Kidney (tissue), 14 donors: ENCODE measurements around the gene ZP2. TPM values are rescaled to one million over a fixed set of nuclear protein-coding genes. Genes with fewer than 3 reads are reported as not detected.
A peak's percentile ranks its signal among the peaks of the same experiment; 100 is the strongest.

Experiments used
- DNase-seq, 5 donors: peaks; one replicate each; pipeline ENCODE4 v3.0.0-alpha.2; 2013 to 2020
- FAIRE-seq: peaks from 2 replicates; lab custom pipeline; 2012; peaks lifted over from hg19 to GRCh38; lab: Jason Lieb, UNC
- H3K27ac ChIP-seq, 2 donors: one replicate each; pipeline ENCODE4 v1.7.0; 2013; ENCODE audit warnings: low read depth in 2 of 2, low read length in 2 of 2, inconsistent platforms in 1 of 2
- H3K27me3 ChIP-seq: one replicate; pipeline ENCODE4 v1.7.1; 2013; ENCODE audit warnings: low read length, inconsistent platforms; ENCODE audit not compliant: control insufficient read depth, insufficient read depth
- H3K36me3 ChIP-seq, 3 donors: one replicate each; pipeline versions ENCODE4 v1.7.0 to v1.7.1; 2013; ENCODE audit warnings: low read length in 3 of 3, control low read depth in 1 of 3, inconsistent platforms in 1 of 3; ENCODE audit not compliant: insufficient read depth in 3 of 3, control insufficient read depth in 2 of 3
- H3K4me1 ChIP-seq, 3 donors: one replicate each; pipeline versions ENCODE4 v1.7.0 to v1.7.1; 2013; ENCODE audit warnings: low read length in 3 of 3, inconsistent platforms in 1 of 3, low read depth in 1 of 3; ENCODE audit not compliant: control insufficient read depth in 2 of 3, insufficient read depth in 2 of 3
- H3K4me3 ChIP-seq, 3 donors: one replicate each; pipeline versions ENCODE4 v1.7.0 to v1.8.1; 2013; ENCODE audit warnings: low read length in 3 of 3, control low read depth in 1 of 3, inconsistent platforms in 1 of 3
- H3K9ac ChIP-seq, 3 donors: one replicate each; pipeline versions ENCODE4 v1.7.0 to v1.7.1; 2013; ENCODE audit warnings: low read length in 3 of 3, control low read depth in 1 of 3, inconsistent platforms in 1 of 3
- H3K9me3 ChIP-seq, 3 donors: one replicate each; pipeline versions ENCODE4 v1.7.0 to v1.7.1; 2013; ENCODE audit warnings: low read length in 3 of 3, control low read depth in 1 of 3, inconsistent platforms in 1 of 3; ENCODE audit not compliant: control insufficient read depth in 2 of 3, insufficient read depth in 1 of 3
- intact Hi-C: fragments of 100-400 bp; cut with DNase I; formaldehyde crosslinking; loops from one replicate; pipeline ENCODE4 v1.11.1; 2022
- polyA plus RNA-seq: library from polyadenylated mRNA; stranded (reverse); fragments of 350-450 nt; fragmentation: Illumina TruSeq; extraction: RNeasy Lipid Tissue Mini Kit (QIAGEN cat#74804); gene quantifications from one replicate; pipeline ENCODE4 v1.2.3, GENCODE V29; 2014; ENCODE audit warnings: low read depth, low replicate concordance; ENCODE audit not compliant: insufficient read depth
- total RNA-seq: library from RNA; stranded (reverse); fragmentation: NEBNext Ultra II Directional; extraction: Animal tissue kit (Norgen Biotek cat#: 25700); gene quantifications from one replicate; pipeline ENCODE4 v1.2.1, GENCODE V29; 2021
- TF ChIP-seq, protein P1 (sequence below): IDR thresholded peaks from 3 replicates; pipeline ENCODE4 v1.5.1; 2012; ENCODE audit warnings: mild to moderate bottlenecking, moderate library complexity, borderline replicate concordance; ENCODE audit not compliant: insufficient read depth; ENCODE audit errors: extremely low read depth
- donor health status: control.
- donor health status: control.
- donor health status: control.
- donor health status: control.
- donor health status: control.
- donor health status: DM: yes; HTN: yes; CAD: no.
- donor health status: Normal renal cell carcinoma (clear cell type).

The ZP2 gene
- total and polyA plus RNA-seq, 2 donors from 2014 or later: not detected

DNA sequence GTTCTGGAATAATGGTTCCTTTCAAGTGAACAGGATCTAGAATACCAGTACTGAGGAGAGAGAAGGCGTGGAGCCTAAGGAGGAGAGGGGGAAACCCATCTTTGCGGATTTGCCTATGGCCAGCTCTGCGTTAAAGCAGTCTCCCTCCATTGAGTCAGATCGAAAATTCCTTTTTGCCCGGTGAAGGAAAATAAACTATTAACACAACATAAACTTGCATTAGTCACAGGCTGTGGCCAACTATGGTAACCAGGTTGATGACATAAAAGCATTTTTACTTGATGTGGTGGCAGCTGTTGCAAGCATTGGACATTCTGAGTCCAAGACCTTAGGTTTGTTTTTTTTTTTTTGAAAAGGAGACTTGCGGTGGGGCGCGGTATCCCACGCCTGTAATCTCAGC, 44.0 kb downstream of the ZP2 start:
- peaks cover 0 to 8% (median 7%) of the 10 kb centered on the region in 3 donors for H3K4me1 ChIP-seq
- DNase-seq (no peak), FAIRE-seq (no peak)
- intact Hi-C loops: no loop called here
- H3K36me3 ChIP-seq: peaks cover 2 to 16% (median 12%) of the 10 kb centered on the region in 3 donors
- no peak overlapping the region for H3K27ac ChIP-seq
- no peaks in the 10 kb centered on the region for H3K9me3 ChIP-seq
- TF ChIP-seq, protein P1, sequence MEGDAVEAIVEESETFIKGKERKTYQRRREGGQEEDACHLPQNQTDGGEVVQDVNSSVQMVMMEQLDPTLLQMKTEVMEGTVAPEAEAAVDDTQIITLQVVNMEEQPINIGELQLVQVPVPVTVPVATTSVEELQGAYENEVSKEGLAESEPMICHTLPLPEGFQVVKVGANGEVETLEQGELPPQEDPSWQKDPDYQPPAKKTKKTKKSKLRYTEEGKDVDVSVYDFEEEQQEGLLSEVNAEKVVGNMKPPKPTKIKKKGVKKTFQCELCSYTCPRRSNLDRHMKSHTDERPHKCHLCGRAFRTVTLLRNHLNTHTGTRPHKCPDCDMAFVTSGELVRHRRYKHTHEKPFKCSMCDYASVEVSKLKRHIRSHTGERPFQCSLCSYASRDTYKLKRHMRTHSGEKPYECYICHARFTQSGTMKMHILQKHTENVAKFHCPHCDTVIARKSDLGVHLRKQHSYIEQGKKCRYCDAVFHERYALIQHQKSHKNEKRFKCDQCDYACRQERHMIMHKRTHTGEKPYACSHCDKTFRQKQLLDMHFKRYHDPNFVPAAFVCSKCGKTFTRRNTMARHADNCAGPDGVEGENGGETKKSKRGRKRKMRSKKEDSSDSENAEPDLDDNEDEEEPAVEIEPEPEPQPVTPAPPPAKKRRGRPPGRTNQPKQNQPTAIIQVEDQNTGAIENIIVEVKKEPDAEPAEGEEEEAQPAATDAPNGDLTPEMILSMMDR: no peak
- no peaks in the 10 kb centered on the region for H3K27me3 ChIP-seq
- no peak overlapping the region for H3K9ac ChIP-seq
- no peak overlapping the region for H3K4me3 ChIP-seq

DNA sequence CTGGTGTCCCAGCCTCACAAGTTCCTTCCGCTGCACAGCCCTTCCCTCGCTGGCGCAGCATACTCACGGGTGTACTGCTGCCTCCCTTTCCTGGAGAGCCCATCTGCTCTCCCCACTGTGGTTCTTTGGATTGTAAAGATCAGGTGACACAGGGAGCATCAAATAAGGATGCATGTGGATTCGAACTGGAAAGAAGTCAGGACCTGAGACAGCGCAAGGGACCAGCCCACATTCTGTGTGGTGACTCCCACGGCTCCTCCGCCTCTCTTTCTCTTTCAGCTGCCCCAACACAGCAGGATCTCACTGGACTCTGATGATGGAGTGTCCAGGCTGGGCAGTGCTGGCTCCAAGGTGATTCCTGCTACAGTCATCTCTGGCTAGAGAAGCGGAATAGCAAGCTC, 44.8 kb downstream of the ZP2 start:
- Histone ChIP-seq H3K9me3 (no peaks in the 10 kb centered on the region), H3K4me3 (no peak overlapping the region), H3K36me3 (peaks cover 2 to 16% (median 12%) of the 10 kb centered on the region in 3 donors), H3K9ac (no peak overlapping the region), H3K4me1 (peaks cover 0 to 11% (median 7%) of the 10 kb centered on the region in 3 donors), H3K27ac (no peak overlapping the region), H3K27me3 (no peaks in the 10 kb centered on the region)
- intact Hi-C loops: no loop called here
- FAIRE-seq (no peak), DNase-seq (peak in 4 of 5 donors; percentile 48 to 73 (median 68))
- TF ChIP-seq, protein P1: no peak

DNA sequence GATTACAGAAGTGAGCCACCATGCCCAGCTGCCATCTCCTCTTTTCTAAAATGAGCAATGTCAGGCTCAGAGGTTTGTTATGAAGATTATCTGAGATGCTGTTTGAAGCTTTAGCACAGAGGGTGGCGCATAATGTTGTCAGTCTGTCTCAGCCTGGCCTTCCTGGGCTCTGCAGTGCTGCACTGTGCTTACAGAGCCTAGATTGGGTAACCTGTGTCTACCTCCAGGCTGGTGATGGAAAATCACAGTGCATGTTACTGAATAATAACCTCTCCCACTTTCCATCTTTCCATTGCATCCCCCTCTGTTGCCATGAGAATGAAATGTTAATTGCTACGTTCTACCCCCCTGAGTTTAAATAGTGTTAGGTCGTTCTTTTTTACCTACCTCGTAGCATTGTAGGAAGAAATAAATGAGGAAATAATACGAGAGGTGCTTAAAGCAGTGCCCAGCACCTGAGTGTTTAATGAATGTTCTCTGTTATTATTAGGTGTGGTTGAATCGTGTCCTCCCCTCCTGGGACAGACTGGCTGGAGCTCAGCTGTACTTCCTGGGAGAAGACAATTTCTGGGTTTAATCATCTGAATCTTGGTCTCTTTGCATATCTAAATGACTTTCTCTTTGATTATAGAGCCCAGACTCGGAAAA, 46.7 kb downstream of the ZP2 start:
- H3K4me1 ChIP-seq: peaks cover 0 to 17% (median 10%) of the 10 kb centered on the region in 3 donors
- H3K4me3 ChIP-seq: no peak overlapping the region
- FAIRE-seq (no peak), DNase-seq (no peak)
- no peak overlapping the region for H3K27ac ChIP-seq
- intact Hi-C loops: no loop called here
- no peaks in the 10 kb centered on the region for H3K9me3 ChIP-seq
- peaks cover 2 to 5% (median 2%) of the 10 kb centered on the region in 3 donors for H3K36me3 ChIP-seq
- TF ChIP-seq, protein P1: no peak
- H3K27me3 ChIP-seq: no peaks in the 10 kb centered on the region
- no peak overlapping the region for H3K9ac ChIP-seq
